Measurements from ENCODE around the gene SLC30A7.

SLC30A7 gene

DNA sequence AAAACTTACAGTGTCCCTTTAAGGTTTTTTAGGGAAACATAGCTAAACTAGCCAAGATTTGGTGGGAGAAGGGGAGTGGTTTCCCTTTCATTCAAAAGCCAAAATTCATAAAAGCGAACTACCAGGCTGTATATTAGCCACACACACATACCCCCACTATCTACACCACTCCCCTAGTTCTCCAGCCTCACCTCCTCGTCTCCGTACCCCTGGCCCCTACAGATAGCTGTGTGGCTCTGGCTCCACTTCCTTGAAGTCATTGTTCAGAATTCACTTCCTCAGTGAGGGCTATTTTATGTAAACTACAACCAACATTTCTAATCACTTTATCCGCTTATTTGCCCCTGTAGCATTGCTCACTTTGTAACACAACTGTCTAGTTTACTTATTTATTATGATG lies 135.0 kb downstream of the SLC30A7 start:
- no peak for DNase-seq

Measured in activated naive CD4-positive, alpha-beta T cell treated with anti-CD3 and anti-CD28 coated beads, Interleukin-2, amount 50 U/mL, for 16 hours (primary cell).